Measurements from ENCODE around the gene GNRHR.

The GNRHR gene

GRCh38 chr4:67718848-67719247, 35.3 kb downstream of the GNRHR start:
- no peak overlapping the region for H3K27ac ChIP-seq (ENCODE audit: low read length)
- H3K4me2 ChIP-seq (ENCODE audit: insufficient read depth, low read length): no peak overlapping the region
- H3K4me3 ChIP-seq (ENCODE audit: low read depth in 1 of 2, low read length in 2 of 2): no peak overlapping the region
- H3K9me3 ChIP-seq (ENCODE audit: insufficient read depth, low read length, severe bottlenecking): no peaks in the 10 kb centered on the region
- peaks cover 10% of the 10 kb centered on the region; the same call in 1 of the 2 replicates for H3K79me2 ChIP-seq (ENCODE audit: insufficient read depth, low read length)
- DNase-seq (no peak), ATAC-seq (ENCODE audit: insufficient read depth, low read depth) (no peak)
- no peaks in the 10 kb centered on the region for H3K27me3 ChIP-seq (ENCODE audit: insufficient read depth, low read length, poor library complexity)
- peaks cover 32% of the 10 kb centered on the region for H3K36me3 ChIP-seq (ENCODE audit: insufficient read depth, low read length)
- TF ChIP-seq EZH2 (IDR thresholded peaks at IDR 0.05; ENCODE audit: borderline replicate concordance, low read depth, low read length, severe bottlenecking): no peak
- H3K4me1 ChIP-seq (ENCODE audit: insufficient read depth, low read length): no peaks in the 10 kb centered on the region
- no peaks in the 10 kb centered on the region for H4K20me1 ChIP-seq (ENCODE audit: insufficient read depth, low read length)
- no peak overlapping the region for H2AFZ ChIP-seq (ENCODE audit: low read depth, low read length)
- H3K9ac ChIP-seq (ENCODE audit: low read depth, low read length): no peak overlapping the region

- ATAC-seq (ENCODE audit: insufficient read depth, low read depth): no peak
These were observed 36.6 kb downstream of the GNRHR start for GRCh38 chr4:67717586-67717985.

GRCh38 chr4:67714955-67715354, 39.2 kb downstream of the GNRHR start:
- Histone ChIP-seq H3K9me3 (ENCODE audit: insufficient read depth, low read length, severe bottlenecking) (no peaks in the 10 kb centered on the region), H3K27ac (ENCODE audit: low read length) (no peak overlapping the region), H4K20me1 (ENCODE audit: insufficient read depth, low read length) (peaks cover 3% of the 10 kb centered on the region; the same call in 1 of the 2 replicates), H3K9ac (ENCODE audit: low read depth, low read length) (no peak overlapping the region), H3K4me3 (ENCODE audit: low read depth in 1 of 2, low read length in 2 of 2) (no peak overlapping the region), H2AFZ (ENCODE audit: low read depth, low read length) (no peak overlapping the region), H3K36me3 (ENCODE audit: insufficient read depth, low read length) (peaks cover 18% of the 10 kb centered on the region), H3K79me2 (ENCODE audit: insufficient read depth, low read length) (peaks cover 36% of the 10 kb centered on the region), H3K4me1 (ENCODE audit: insufficient read depth, low read length) (no peaks in the 10 kb centered on the region), H3K4me2 (ENCODE audit: insufficient read depth, low read length) (no peak overlapping the region), H3K27me3 (ENCODE audit: insufficient read depth, low read length, poor library complexity) (no peaks in the 10 kb centered on the region)
- no peak for ATAC-seq (ENCODE audit: insufficient read depth, low read depth)
- TF ChIP-seq CTCF (IDR thresholded peaks at IDR 0.05; ENCODE audit: borderline replicate concordance, extremely low read depth, low read length, poor library complexity, severe bottlenecking): no peak
- TF ChIP-seq EZH2 (IDR thresholded peaks at IDR 0.05; ENCODE audit: borderline replicate concordance, low read depth, low read length, severe bottlenecking): no peak
- no peak for DNase-seq

More at GRCh38 chr4:67717586-67717985, 36.6 kb downstream of the GNRHR start:
- Histone ChIP-seq H4K20me1 (ENCODE audit: insufficient read depth, low read length) (peaks cover 3% of the 10 kb centered on the region; the same call in 1 of the 2 replicates), H2AFZ (ENCODE audit: low read depth, low read length) (no peak overlapping the region), H3K4me1 (ENCODE audit: insufficient read depth, low read length) (no peaks in the 10 kb centered on the region), H3K27ac (ENCODE audit: low read length) (no peak overlapping the region), H3K4me2 (ENCODE audit: insufficient read depth, low read length) (no peak overlapping the region), H3K79me2 (ENCODE audit: insufficient read depth, low read length) (peaks cover 21% of the 10 kb centered on the region), H3K9me3 (ENCODE audit: insufficient read depth, low read length, severe bottlenecking) (no peaks in the 10 kb centered on the region), H3K4me3 (ENCODE audit: low read depth in 1 of 2, low read length in 2 of 2) (no peak overlapping the region), H3K27me3 (ENCODE audit: insufficient read depth, low read length, poor library complexity) (no peaks in the 10 kb centered on the region), H3K9ac (ENCODE audit: low read depth, low read length) (no peak overlapping the region), H3K36me3 (ENCODE audit: insufficient read depth, low read length) (peaks cover 32% of the 10 kb centered on the region)
- DNase-seq: no peak
- TF ChIP-seq EZH2 (IDR thresholded peaks at IDR 0.05; ENCODE audit: borderline replicate concordance, low read depth, low read length, severe bottlenecking): no peak
- no peak for TF ChIP-seq CTCF (IDR thresholded peaks at IDR 0.05; ENCODE audit: borderline replicate concordance, extremely low read depth, low read length, poor library complexity, severe bottlenecking)

- Histone ChIP-seq H3K36me3 (ENCODE audit: insufficient read depth, low read length) (peaks cover 16% of the 10 kb centered on the region), H3K27ac (ENCODE audit: low read length) (no peak overlapping the region), H3K4me1 (ENCODE audit: insufficient read depth, low read length) (no peaks in the 10 kb centered on the region), H3K9ac (ENCODE audit: low read depth, low read length) (no peak overlapping the region), H3K4me2 (ENCODE audit: insufficient read depth, low read length) (no peak overlapping the region), H3K4me3 (ENCODE audit: low read depth in 1 of 2, low read length in 2 of 2) (no peak overlapping the region), H2AFZ (ENCODE audit: low read depth, low read length) (no peak overlapping the region), H3K27me3 (ENCODE audit: insufficient read depth, low read length, poor library complexity) (no peaks in the 10 kb centered on the region), H4K20me1 (ENCODE audit: insufficient read depth, low read length) (peaks cover 3% of the 10 kb centered on the region; the same call in 1 of the 2 replicates), H3K9me3 (ENCODE audit: insufficient read depth, low read length, severe bottlenecking) (no peaks in the 10 kb centered on the region), H3K79me2 (ENCODE audit: insufficient read depth, low read length) (peaks cover 42% of the 10 kb centered on the region)
- ATAC-seq (ENCODE audit: insufficient read depth, low read depth) (no peak), DNase-seq (no peak)
- TF ChIP-seq CTCF (IDR thresholded peaks at IDR 0.05; ENCODE audit: borderline replicate concordance, extremely low read depth, low read length, poor library complexity, severe bottlenecking): no peak
- TF ChIP-seq EZH2 (IDR thresholded peaks at IDR 0.05; ENCODE audit: borderline replicate concordance, low read depth, low read length, severe bottlenecking): no peak
These were observed 40.0 kb downstream of the GNRHR start for GRCh38 chr4:67714248-67714583.
